Measurements from ENCODE around the gene CTXN1. TPM values are rescaled to one million over a fixed set of nuclear protein-coding genes. Genes with fewer than 3 reads are reported as not detected.

The CTXN1 gene
- total RNA-seq, 2 donors from 2014 or later: 1.5 to 4.4 TPM

- Histone ChIP-seq H3K4me1 (no peaks in the 10 kb centered on the region), H3K36me3 (peaks cover 15% of the 10 kb centered on the region), H3K27me3 (no peaks in the 10 kb centered on the region), H3K9me3 (no peaks in the 10 kb centered on the region), H3K27ac (no peak overlapping the region), H3K9ac (ENCODE audit: low read depth in 2 of 2, low read length in 2 of 2) (no peak overlapping the region), H3K4me3 (no peak overlapping the region)
- TF ChIP-seq CTCF (IDR thresholded peaks at IDR 0.05): no peak
- no peak for DNase-seq
- intact Hi-C loops (cut with DNase I): no loop called here
These were observed 43.6 kb upstream of the CTXN1 start for GRCh38 chr19:7969555-7969939.

GRCh38 chr19:7968796-7969554, 43.0 kb upstream of the CTXN1 start:
- H3K9ac ChIP-seq (ENCODE audit: low read depth in 2 of 2, low read length in 2 of 2): no peak overlapping the region
- H3K9me3 ChIP-seq: no peaks in the 10 kb centered on the region
- no peak overlapping the region for H3K4me3 ChIP-seq
- peaks cover 12% of the 10 kb centered on the region for H3K36me3 ChIP-seq
- H3K27me3 ChIP-seq: no peaks in the 10 kb centered on the region
- H3K27ac ChIP-seq: no peak overlapping the region
- no peak for TF ChIP-seq CTCF (IDR thresholded peaks at IDR 0.05)
- intact Hi-C loops (cut with DNase I): no loop called here
- no peaks in the 10 kb centered on the region for H3K4me1 ChIP-seq
- DNase-seq: no peak

- no peak for TF ChIP-seq CTCF (IDR thresholded peaks at IDR 0.05)
- Histone ChIP-seq H3K9ac (ENCODE audit: low read depth in 2 of 2, low read length in 2 of 2) (no peak overlapping the region), H3K4me3 (no peak overlapping the region), H3K27me3 (no peaks in the 10 kb centered on the region), H3K9me3 (no peaks in the 10 kb centered on the region), H3K27ac (no peak overlapping the region), H3K36me3 (peaks cover 12% of the 10 kb centered on the region), H3K4me1 (no peaks in the 10 kb centered on the region)
- intact Hi-C loops (cut with DNase I): no loop called here
- DNase-seq: no peak
These were observed 42.3 kb upstream of the CTXN1 start for GRCh38 chr19:7968008-7968795.

- Histone ChIP-seq H3K4me1 (no peaks in the 10 kb centered on the region), H3K4me3 (no peak overlapping the region), H3K9me3 (no peaks in the 10 kb centered on the region), H3K36me3 (peaks cover 12% of the 10 kb centered on the region), H3K27me3 (no peaks in the 10 kb centered on the region), H3K27ac (no peak overlapping the region), H3K9ac (ENCODE audit: low read depth in 2 of 2, low read length in 2 of 2) (no peak overlapping the region)
- intact Hi-C loops (cut with DNase I): no loop called here
- DNase-seq: no peak
- TF ChIP-seq CTCF (IDR thresholded peaks at IDR 0.05): no peak
These were observed 40.2 kb upstream of the CTXN1 start for GRCh38 chr19:7965921-7966665.

- Histone ChIP-seq H3K9ac (ENCODE audit: low read depth in 2 of 2, low read length in 2 of 2) (no peak overlapping the region), H3K9me3 (no peaks in the 10 kb centered on the region), H3K27me3 (no peaks in the 10 kb centered on the region), H3K4me1 (no peaks in the 10 kb centered on the region), H3K27ac (no peak overlapping the region), H3K36me3 (peaks cover 12% of the 10 kb centered on the region), H3K4me3 (no peak overlapping the region)
- DNase-seq: no peak
- intact Hi-C loops (cut with DNase I): no loop called here
- no peak for TF ChIP-seq CTCF (IDR thresholded peaks at IDR 0.05)
These were observed 39.4 kb upstream of the CTXN1 start for GRCh38 chr19:7965259-7965841.

All from colonic mucosa (tissue), 4 donors.